Liver (tissue), 9 donors: ENCODE results near the gene OR2F2. TPM values are rescaled to one million over a fixed set of nuclear protein-coding genes. Genes with fewer than 3 reads are reported as not detected.

Source experiments
- DNase-seq: peaks from one replicate; pipeline ENCODE4 v3.0.0-alpha.2; 2017; ENCODE audit warnings: low spot score
- H3K27ac ChIP-seq, 2 donors: one replicate each; pipeline ENCODE4 v1.7.0; 2013; ENCODE audit warnings: inconsistent platforms in 2 of 2, low read length in 2 of 2, control low read depth in 1 of 2, low read depth in 1 of 2, mild to moderate bottlenecking in 1 of 2
- H3K27me3 ChIP-seq, 4 donors: one replicate each; pipeline versions ENCODE4 v1.6.1 to v1.7.0; 2013; ENCODE audit warnings: low read length in 3 of 4, inconsistent platforms in 1 of 4, mild to moderate bottlenecking in 1 of 4, moderate library complexity in 1 of 4; ENCODE audit not compliant: control insufficient read depth in 4 of 4, insufficient read depth in 4 of 4
- H3K36me3 ChIP-seq, 4 donors: one replicate each; pipeline versions ENCODE4 v1.6.1 to v1.7.0; 2013; ENCODE audit warnings: low read length in 3 of 4, mild to moderate bottlenecking in 3 of 4, low read depth in 1 of 4, moderate library complexity in 1 of 4; ENCODE audit not compliant: control insufficient read depth in 4 of 4, insufficient read depth in 3 of 4
- H3K4me1 ChIP-seq, 4 donors: one replicate each; pipeline versions ENCODE4 v1.6.1 to v1.7.0; 2013; ENCODE audit warnings: low read length in 3 of 4, mild to moderate bottlenecking in 3 of 4, moderate library complexity in 1 of 4; ENCODE audit not compliant: control insufficient read depth in 4 of 4, insufficient read depth in 4 of 4
- H3K4me3 ChIP-seq, 3 donors: one replicate each; pipeline versions ENCODE4 v1.6.1 to v1.7.0; 2013; ENCODE audit warnings: low read length in 3 of 3, control low read depth in 1 of 3, low read depth in 1 of 3, mild to moderate bottlenecking in 1 of 3
- H3K9ac ChIP-seq, 2 donors: one replicate each; pipeline ENCODE4 v1.7.0; 2013; ENCODE audit warnings: low read length in 2 of 2, mild to moderate bottlenecking in 2 of 2, moderate library complexity in 2 of 2, control low read depth in 1 of 2, low read depth in 1 of 2
- H3K9me3 ChIP-seq, 4 donors: one replicate each; pipeline versions ENCODE4 v1.6.1 to v1.7.0; 2013; ENCODE audit warnings: low read length in 3 of 4; ENCODE audit not compliant: control insufficient read depth in 4 of 4
- EGR1 ChIP-seq, 2 donors: IDR thresholded peaks; 2 replicates each; pipeline ENCODE4 v1.6.1; 2016 to 2018; ENCODE audit warnings: antibody characterized with exemption in 2 of 2, low read depth in 2 of 2
- FOXA1 ChIP-seq: IDR thresholded peaks from 2 replicates; pipeline ENCODE4 v1.6.1; 2016; ENCODE audit warnings: antibody characterized with exemption
- FOXA2 ChIP-seq: IDR thresholded peaks from 2 replicates; pipeline ENCODE4 v1.6.1; 2016; ENCODE audit warnings: antibody characterized with exemption
- HNF4A ChIP-seq, 2 donors: conservative IDR thresholded peaks; 2 replicates each; pipeline ENCODE4 v1.6.1; 2016; ENCODE audit warnings: antibody characterized with exemption in 2 of 2, mild to moderate bottlenecking in 2 of 2
- HNF4G ChIP-seq: IDR thresholded peaks from 2 replicates; pipeline ENCODE4 v1.6.1; 2016; ENCODE audit warnings: antibody characterized with exemption
- NR2F2 ChIP-seq: IDR thresholded peaks from 2 replicates; pipeline ENCODE4 v1.6.1; 2016; ENCODE audit warnings: antibody characterized with exemption
- RAD21 ChIP-seq, 2 donors: IDR thresholded peaks; 2 replicates each; pipeline ENCODE4 v1.6.1; 2016; ENCODE audit warnings: antibody characterized with exemption in 2 of 2, mild to moderate bottlenecking in 2 of 2
- RXRA ChIP-seq, 2 donors: IDR thresholded peaks; 2 replicates each; pipeline ENCODE4 v1.6.1; 2017 to 2018; ENCODE audit warnings: antibody characterized with exemption in 2 of 2, mild to moderate bottlenecking in 1 of 2
- SP1 ChIP-seq: IDR thresholded peaks from 2 replicates; pipeline ENCODE4 v1.6.1; 2018; ENCODE audit warnings: antibody characterized with exemption, mild to moderate bottlenecking
- TAF1 ChIP-seq: conservative IDR thresholded peaks from 2 replicates; pipeline ENCODE4 v1.6.1; 2016; ENCODE audit warnings: antibody characterized with exemption, mild to moderate bottlenecking
- YY1 ChIP-seq: IDR thresholded peaks from 2 replicates; pipeline ENCODE4 v1.6.1; 2016; ENCODE audit warnings: antibody characterized with exemption, mild to moderate bottlenecking
- WGBS: extraction: QIAGEN DNeasy Blood & Tissue Kit; methylation state at CpG from one replicate; pipeline ENCODE4 v1.1.7; 2013; 5-methylcytosine and 5-hydroxymethylcytosine counted together
- polyA plus RNA-seq, 2 donors: library from polyadenylated mRNA; stranded (reverse) in 1 of 2; unstranded in 1 of 2; fragments of 200-250 nt in 1 of 2; fragments of >200 nt in 1 of 2; fragmentation: Nextera tagmentation in 1 of 2; extraction: Ambion mirVana in 1 of 2; gene quantifications; one replicate each; pipeline versions ENCODE4 v1.2.1 to v1.2.3, GENCODE V29; 2013 to 2015
- total RNA-seq, 2 donors: library from RNA; depleted of rRNA; stranded (reverse); fragments of >200 nt; gene quantifications; one replicate each; pipeline ENCODE4 v1.2.3, GENCODE V29; 2014
- TF ChIP-seq, protein P1 (sequence below): IDR thresholded peaks from 2 replicates; pipeline ENCODE4 v1.6.1; 2016; ENCODE audit warnings: antibody characterized with exemption
- TF ChIP-seq, protein P2 (sequence below): IDR thresholded peaks from 2 replicates; pipeline ENCODE4 v1.6.1; 2016; ENCODE audit warnings: antibody characterized with exemption
- TF ChIP-seq, protein P3 (sequence below): fragments of 150-350 bp; IDR thresholded peaks from 2 replicates; pipeline ENCODE4 v1.5.1; 2017; ENCODE audit warnings: improper control_type of control experiment, low read depth, low read length; ENCODE audit not compliant: missing input control
- TF ChIP-seq, protein P4 (sequence below): IDR thresholded peaks from 2 replicates; pipeline ENCODE4 v1.6.1; 2016; ENCODE audit warnings: antibody characterized with exemption, mild to moderate bottlenecking
- TF ChIP-seq, protein P5 (sequence below): IDR thresholded peaks from 2 replicates; pipeline ENCODE4 v1.6.1; 2016; ENCODE audit warnings: antibody characterized with exemption
- donor health status: healthy.
- donor health status: healthy.
- donor health status: healthy.
- donor health status: healthy.
- donor health status: healthy.

OR2F2 gene, protein sequence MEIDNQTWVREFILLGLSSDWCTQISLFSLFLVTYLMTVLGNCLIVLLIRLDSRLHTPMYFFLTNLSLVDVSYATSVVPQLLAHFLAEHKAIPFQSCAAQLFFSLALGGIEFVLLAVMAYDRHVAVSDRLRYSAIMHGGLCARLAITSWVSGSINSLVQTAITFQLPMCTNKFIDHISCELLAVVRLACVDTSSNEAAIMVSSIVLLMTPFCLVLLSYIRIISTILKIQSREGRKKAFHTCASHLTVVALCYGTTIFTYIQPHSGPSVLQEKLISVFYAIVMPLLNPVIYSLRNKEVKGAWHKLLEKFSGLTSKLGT
- total RNA-seq: not detected
- not detected for polyA plus RNA-seq

DNA sequence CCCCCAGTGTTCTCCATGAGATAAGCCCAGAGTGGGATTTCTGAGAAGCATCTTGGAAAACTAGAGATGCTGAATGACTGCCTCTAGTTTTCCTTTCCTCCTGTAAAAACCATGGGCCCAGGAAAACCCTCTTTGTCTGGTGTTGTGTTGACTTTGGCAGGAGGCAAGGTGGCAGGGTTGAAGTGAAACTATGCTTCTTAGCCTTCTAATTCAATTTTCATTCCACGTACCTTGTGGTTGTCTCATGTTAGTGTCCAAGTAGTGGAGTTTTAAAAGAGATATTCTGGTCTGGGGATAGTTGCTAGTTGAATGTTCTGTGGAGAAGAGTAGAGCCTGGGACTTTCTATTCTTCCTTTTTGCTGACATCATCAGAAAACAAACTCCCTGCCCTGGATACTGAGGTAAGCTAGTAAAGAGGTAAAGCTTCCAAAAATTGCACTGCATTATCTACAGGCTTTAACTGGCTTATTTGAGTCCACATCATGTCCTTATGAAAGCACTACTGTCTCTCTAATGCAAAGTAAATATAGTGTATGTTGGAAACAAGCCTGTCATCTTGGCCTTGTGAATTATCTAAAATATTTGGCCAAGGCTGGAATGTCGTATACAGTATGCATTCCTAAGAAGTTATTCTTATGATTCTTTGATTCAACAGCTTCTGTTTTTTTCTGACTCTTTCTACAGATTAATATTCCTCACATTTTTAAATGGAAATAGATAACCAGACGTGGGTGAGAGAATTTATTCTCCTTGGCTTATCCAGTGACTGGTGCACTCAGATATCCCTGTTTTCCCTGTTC lies at the start of gene OR2F2:
OR2F2 (plus strand) TSS at position 708 of the 800 bp plus-strand sequence; CDS start at position 708, 0 bp downstream.
- no peak for DNase-seq
- no peaks in the 10 kb centered on the region for H3K9me3 ChIP-seq
- H3K4me3 ChIP-seq: no peak within 1 kb of the TSS
- no peak within 1 kb of the TSS for H3K9ac ChIP-seq
- TF ChIP-seq, protein P1, sequence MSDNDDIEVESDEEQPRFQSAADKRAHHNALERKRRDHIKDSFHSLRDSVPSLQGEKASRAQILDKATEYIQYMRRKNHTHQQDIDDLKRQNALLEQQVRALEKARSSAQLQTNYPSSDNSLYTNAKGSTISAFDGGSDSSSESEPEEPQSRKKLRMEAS: no peak
- no peak for TF ChIP-seq HNF4G
- TF ChIP-seq, protein P2, sequence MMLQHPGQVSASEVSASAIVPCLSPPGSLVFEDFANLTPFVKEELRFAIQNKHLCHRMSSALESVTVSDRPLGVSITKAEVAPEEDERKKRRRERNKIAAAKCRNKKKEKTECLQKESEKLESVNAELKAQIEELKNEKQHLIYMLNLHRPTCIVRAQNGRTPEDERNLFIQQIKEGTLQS: no peak
- H3K4me1 ChIP-seq: no peaks in the 10 kb centered on the region
- no peaks in the 10 kb centered on the region for H3K36me3 ChIP-seq
- no peaks in the 10 kb centered on the region for H3K27me3 ChIP-seq
- no peak within 1 kb of the TSS for H3K27ac ChIP-seq
- 86% methylated on average over 3 of the region's 3 CpGs for WGBS

GRCh38 chr7:143885951-143886350 lies 49.1 kb upstream of the OR2F2 start:
- no peak for DNase-seq
- TF ChIP-seq FOXA1: no peak
- WGBS: 74% methylated on average over 3 of the region's 3 CpGs

GRCh38 chr7:143886826-143887477 lies 48.1 kb upstream of the OR2F2 start:
- no peak for DNase-seq
- H3K4me3 ChIP-seq: no peak overlapping the region
- no peak overlapping the region for H3K9ac ChIP-seq
- no peaks in the 10 kb centered on the region for H3K36me3 ChIP-seq
- H3K27me3 ChIP-seq: no peaks in the 10 kb centered on the region
- 94% methylated on average over 6 of the region's 6 CpGs for WGBS
- H3K4me1 ChIP-seq: peaks cover under 1 to 5% (median 1%) of the 10 kb centered on the region in 4 donors
- no peaks in the 10 kb centered on the region for H3K9me3 ChIP-seq
- no peak overlapping the region for H3K27ac ChIP-seq
- TF ChIP-seq, protein P1: no peak
- TF ChIP-seq SP1 (no peak), RAD21 (IDR thresholded peaks at IDR 0.05) (no peak), FOXA1 (no peak), HNF4A (conservative IDR thresholded peaks at IDR 0.05) (no peak), EGR1 (IDR thresholded peaks at IDR 0.05; ENCODE audit: low read depth in 2 of 2) (no peak), RXRA (IDR thresholded peaks at IDR 0.05) (no peak), FOXA2 (no peak), HNF4G (no peak), TAF1 (no peak), NR2F2 (no peak), YY1 (no peak)
- TF ChIP-seq, protein P3, sequence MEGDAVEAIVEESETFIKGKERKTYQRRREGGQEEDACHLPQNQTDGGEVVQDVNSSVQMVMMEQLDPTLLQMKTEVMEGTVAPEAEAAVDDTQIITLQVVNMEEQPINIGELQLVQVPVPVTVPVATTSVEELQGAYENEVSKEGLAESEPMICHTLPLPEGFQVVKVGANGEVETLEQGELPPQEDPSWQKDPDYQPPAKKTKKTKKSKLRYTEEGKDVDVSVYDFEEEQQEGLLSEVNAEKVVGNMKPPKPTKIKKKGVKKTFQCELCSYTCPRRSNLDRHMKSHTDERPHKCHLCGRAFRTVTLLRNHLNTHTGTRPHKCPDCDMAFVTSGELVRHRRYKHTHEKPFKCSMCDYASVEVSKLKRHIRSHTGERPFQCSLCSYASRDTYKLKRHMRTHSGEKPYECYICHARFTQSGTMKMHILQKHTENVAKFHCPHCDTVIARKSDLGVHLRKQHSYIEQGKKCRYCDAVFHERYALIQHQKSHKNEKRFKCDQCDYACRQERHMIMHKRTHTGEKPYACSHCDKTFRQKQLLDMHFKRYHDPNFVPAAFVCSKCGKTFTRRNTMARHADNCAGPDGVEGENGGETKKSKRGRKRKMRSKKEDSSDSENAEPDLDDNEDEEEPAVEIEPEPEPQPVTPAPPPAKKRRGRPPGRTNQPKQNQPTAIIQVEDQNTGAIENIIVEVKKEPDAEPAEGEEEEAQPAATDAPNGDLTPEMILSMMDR: no peak
- TF ChIP-seq, protein P4, sequence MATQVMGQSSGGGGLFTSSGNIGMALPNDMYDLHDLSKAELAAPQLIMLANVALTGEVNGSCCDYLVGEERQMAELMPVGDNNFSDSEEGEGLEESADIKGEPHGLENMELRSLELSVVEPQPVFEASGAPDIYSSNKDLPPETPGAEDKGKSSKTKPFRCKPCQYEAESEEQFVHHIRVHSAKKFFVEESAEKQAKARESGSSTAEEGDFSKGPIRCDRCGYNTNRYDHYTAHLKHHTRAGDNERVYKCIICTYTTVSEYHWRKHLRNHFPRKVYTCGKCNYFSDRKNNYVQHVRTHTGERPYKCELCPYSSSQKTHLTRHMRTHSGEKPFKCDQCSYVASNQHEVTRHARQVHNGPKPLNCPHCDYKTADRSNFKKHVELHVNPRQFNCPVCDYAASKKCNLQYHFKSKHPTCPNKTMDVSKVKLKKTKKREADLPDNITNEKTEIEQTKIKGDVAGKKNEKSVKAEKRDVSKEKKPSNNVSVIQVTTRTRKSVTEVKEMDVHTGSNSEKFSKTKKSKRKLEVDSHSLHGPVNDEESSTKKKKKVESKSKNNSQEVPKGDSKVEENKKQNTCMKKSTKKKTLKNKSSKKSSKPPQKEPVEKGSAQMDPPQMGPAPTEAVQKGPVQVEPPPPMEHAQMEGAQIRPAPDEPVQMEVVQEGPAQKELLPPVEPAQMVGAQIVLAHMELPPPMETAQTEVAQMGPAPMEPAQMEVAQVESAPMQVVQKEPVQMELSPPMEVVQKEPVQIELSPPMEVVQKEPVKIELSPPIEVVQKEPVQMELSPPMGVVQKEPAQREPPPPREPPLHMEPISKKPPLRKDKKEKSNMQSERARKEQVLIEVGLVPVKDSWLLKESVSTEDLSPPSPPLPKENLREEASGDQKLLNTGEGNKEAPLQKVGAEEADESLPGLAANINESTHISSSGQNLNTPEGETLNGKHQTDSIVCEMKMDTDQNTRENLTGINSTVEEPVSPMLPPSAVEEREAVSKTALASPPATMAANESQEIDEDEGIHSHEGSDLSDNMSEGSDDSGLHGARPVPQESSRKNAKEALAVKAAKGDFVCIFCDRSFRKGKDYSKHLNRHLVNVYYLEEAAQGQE: no peak
- TF ChIP-seq, protein P5, sequence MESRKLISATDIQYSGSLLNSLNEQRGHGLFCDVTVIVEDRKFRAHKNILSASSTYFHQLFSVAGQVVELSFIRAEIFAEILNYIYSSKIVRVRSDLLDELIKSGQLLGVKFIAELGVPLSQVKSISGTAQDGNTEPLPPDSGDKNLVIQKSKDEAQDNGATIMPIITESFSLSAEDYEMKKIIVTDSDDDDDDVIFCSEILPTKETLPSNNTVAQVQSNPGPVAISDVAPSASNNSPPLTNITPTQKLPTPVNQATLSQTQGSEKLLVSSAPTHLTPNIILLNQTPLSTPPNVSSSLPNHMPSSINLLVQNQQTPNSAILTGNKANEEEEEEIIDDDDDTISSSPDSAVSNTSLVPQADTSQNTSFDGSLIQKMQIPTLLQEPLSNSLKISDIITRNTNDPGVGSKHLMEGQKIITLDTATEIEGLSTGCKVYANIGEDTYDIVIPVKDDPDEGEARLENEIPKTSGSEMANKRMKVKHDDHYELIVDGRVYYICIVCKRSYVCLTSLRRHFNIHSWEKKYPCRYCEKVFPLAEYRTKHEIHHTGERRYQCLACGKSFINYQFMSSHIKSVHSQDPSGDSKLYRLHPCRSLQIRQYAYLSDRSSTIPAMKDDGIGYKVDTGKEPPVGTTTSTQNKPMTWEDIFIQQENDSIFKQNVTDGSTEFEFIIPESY: no peak
- TF ChIP-seq, protein P2: no peak

More at GRCh38 chr7:143885951-143886350, 49.1 kb upstream of the OR2F2 start:
- H3K4me3 ChIP-seq: no peak overlapping the region
- peaks cover 1 to 12% (median 6%) of the 10 kb centered on the region in 4 donors for H3K4me1 ChIP-seq
- no peaks in the 10 kb centered on the region for H3K36me3 ChIP-seq
- no peaks in the 10 kb centered on the region for H3K27me3 ChIP-seq
- no peaks in the 10 kb centered on the region for H3K9me3 ChIP-seq
- no peak overlapping the region for H3K9ac ChIP-seq
- no peak overlapping the region for H3K27ac ChIP-seq
